GM12878 (cell line): ENCODE results near the gene CFAP97D2. TPM values are rescaled to one million over a fixed set of nuclear protein-coding genes. Genes with fewer than 3 reads are reported as not detected.

Experiments used
- ATAC-seq: fragments of 200-7000 bp; cut with Tn5 transposase; 3 replicates; pipeline ENCODE4 v1.9.1; 2020; ENCODE audit warnings: mild to moderate bottlenecking, moderate library complexity
- BruUV-seq: library from RNA; stranded (reverse); fragments of 400-500 nt; replicated peaks from 2 replicates; lab custom pipeline; 2021; lab: Mats Ljungman, UMichigan
- CTCF ChIA-PET: fragments of 300-600 bp; sonication (Branson Sonifier 250); formaldehyde crosslinking; extraction: SDS; loops from one replicate; lab custom pipeline; 2021; ENCODE audit warnings: inconsistent platforms; lab: Yijun Ruan, JAX
- POLR2A ChIA-PET: fragments of 350-600 bp; formaldehyde crosslinking; extraction: SDS; loops from one replicate; lab custom pipeline; 2021; ENCODE audit warnings: inconsistent platforms; lab: Charles Lee
- RAD21 ChIA-PET: fragments of 300-600 bp; sonication (Branson Sonifier 250); formaldehyde crosslinking; loops from one replicate; lab custom pipeline; 2023; ENCODE audit warnings: antibody characterized with exemption; ENCODE audit not compliant: unreplicated experiment; lab: Charles Lee
- SMC1A ChIA-PET: fragments of 300-600 bp; sonication (Branson Sonifier 250); formaldehyde crosslinking; loops from one replicate; lab custom pipeline; 2023; ENCODE audit not compliant: unreplicated experiment, uncharacterized antibody; lab: Charles Lee
- DNase-seq: peaks from one replicate; pipeline ENCODE4 v3.0.0-alpha.2; 2011; ENCODE audit warnings: low read depth, low spot score
- FAIRE-seq: peaks from 3 replicates; lab custom pipeline; 2011; peaks lifted over from hg19 to GRCh38; lab: Jason Lieb, UNC
- H2AFZ ChIP-seq: 2 replicates; pipeline ENCODE4 v1.6.0; 2011; ENCODE audit warnings: low read depth, low read length, control low read depth; ENCODE audit not compliant: control insufficient read depth
- H3K27ac ChIP-seq: 2 replicates; pipeline ENCODE4 v1.5.1; 2011; ENCODE audit warnings: control low read depth; ENCODE audit not compliant: control insufficient read depth, insufficient read depth
- H3K27me3 ChIP-seq, 2 experiments: replicated peaks in 1 of 2; 2 replicates each; pipeline versions ENCODE4 v1.6.0 to v1.6.1; 2011; ENCODE audit warnings: low read length in 1 of 2; ENCODE audit not compliant: control insufficient read depth in 2 of 2, insufficient read depth in 2 of 2
- H3K36me3 ChIP-seq, 2 experiments: 2 replicates each; pipeline ENCODE4 v1.5.1; 2011; ENCODE audit warnings: low read length in 1 of 2; ENCODE audit not compliant: control insufficient read depth in 2 of 2, insufficient read depth in 2 of 2
- H3K4me1 ChIP-seq: 2 replicates; pipeline ENCODE4 v1.6.1; 2011; ENCODE audit warnings: mild to moderate bottlenecking, low read length, moderate library complexity, mixed read lengths; ENCODE audit not compliant: control insufficient read depth, insufficient read depth
- H3K4me2 ChIP-seq: 2 replicates; pipeline ENCODE4 v1.6.0; 2011; ENCODE audit warnings: control low read depth; ENCODE audit not compliant: control insufficient read depth, insufficient read depth
- H3K4me3 ChIP-seq: fragments of 200-600 bp; sonication (generic); 2 replicates; pipeline ENCODE4 v1.5.1; 2016
- H3K79me2 ChIP-seq: 2 replicates; pipeline ENCODE4 v1.6.0; 2011; ENCODE audit warnings: low read length; ENCODE audit not compliant: control insufficient read depth, insufficient read depth
- H3K9ac ChIP-seq: 2 replicates; pipeline ENCODE4 v1.8.0; 2011; ENCODE audit warnings: low read length, control low read depth, mixed read lengths; ENCODE audit not compliant: control insufficient read depth, insufficient read depth
- H3K9me3 ChIP-seq: replicated peaks from 3 replicates; pipeline ENCODE4 v1.5.1; 2011; ENCODE audit warnings: mild to moderate bottlenecking, low read length; ENCODE audit not compliant: control insufficient read depth, insufficient read depth
- H4K20me1 ChIP-seq: 2 replicates; pipeline ENCODE4 v1.6.0; 2011; ENCODE audit not compliant: control insufficient read depth, insufficient read depth
- ASH2L ChIP-seq: fragments of 300-600, 200-600 bp; sonication (generic); IDR thresholded peaks from 2 replicates; pipeline ENCODE4 v1.6.1; 2017; ENCODE audit warnings: low read depth, mild to moderate bottlenecking, borderline replicate concordance
- CHD4 ChIP-seq: fragments of 200-600 bp; sonication (generic); IDR thresholded peaks from 2 replicates; pipeline ENCODE4 v1.6.1; 2016; ENCODE audit warnings: mild to moderate bottlenecking
- CREM ChIP-seq: IDR thresholded peaks from 2 replicates; pipeline ENCODE4 v1.6.1; 2014; ENCODE audit warnings: antibody characterized with exemption, low read depth
- IKZF1 ChIP-seq: fragments of 450-650 bp; conservative IDR thresholded peaks from 2 replicates; pipeline ENCODE4 v1.6.1; 2017; ENCODE audit warnings: antibody characterized with exemption, mild to moderate bottlenecking
- KAT2A ChIP-seq: conservative IDR thresholded peaks from 2 replicates; pipeline ENCODE4 v1.6.1; 2011; ENCODE audit warnings: low read depth, low read length; ENCODE audit not compliant: control insufficient read depth
- KDM1A ChIP-seq: fragments of 200-600 bp; sonication (generic); IDR thresholded peaks from 2 replicates; pipeline ENCODE4 v1.6.1; 2016; ENCODE audit warnings: borderline replicate concordance
- MEF2B ChIP-seq: fragments of 450-650 bp; IDR thresholded peaks from 2 replicates; pipeline ENCODE4 v1.6.1; 2018; ENCODE audit warnings: mild to moderate bottlenecking, moderate library complexity; ENCODE audit not compliant: partially characterized antibody, poor library complexity, severe bottlenecking
- MTA2 ChIP-seq: fragments of 450-650 bp; IDR thresholded peaks from 2 replicates; pipeline ENCODE4 v1.6.1; 2016; ENCODE audit warnings: low read depth, mild to moderate bottlenecking, moderate library complexity
- WRNIP1 ChIP-seq: IDR thresholded peaks from 2 replicates; pipeline ENCODE4 v1.6.1; 2011; ENCODE audit warnings: low read depth, low read length, improper control_type of control experiment, borderline replicate concordance
- WGBS: methylation state at CpG from one replicate; pipeline ENCODE4 v1.1.6; 2016; ENCODE audit warnings: low lambda C conversion rate; ENCODE audit not compliant: insufficient replicate concordance, insufficient coverage; ENCODE audit errors: missing lambda C conversion rate; 5-methylcytosine and 5-hydroxymethylcytosine counted together
- in situ Hi-C: fragments of 300-500 bp; cut with MboI; formaldehyde crosslinking; loops from 9 replicates; pipeline ENCODE4 v1.14.3; 2018; ENCODE audit warnings: mixed read lengths
- intact Hi-C: fragments of 100-400 bp; cut with micrococcal nuclease; formaldehyde crosslinking; loops from one replicate; pipeline ENCODE4 v1.14.2; 2022; ENCODE audit not compliant: unreplicated experiment
- polyA plus RNA-seq, 11 experiments: library from polyadenylated mRNA; depleted of rRNA in 4 of 11; unstranded in 6 of 11; stranded (reverse) in 5 of 11; fragments of >200 nt; fragmentation: Nextera tagmentation in 4 of 11; fragmentation: Illumina TruSeq in 1 of 11; extraction: Ambion mirVana in 4 of 11; extraction: Trizol in 1 of 11; gene quantifications; 1 replicate in 1 of 11; 2 replicates in 10 of 11; pipeline versions ENCODE4 v1.2.1 to v1.2.3, GENCODE V29; 2011 to 2016; ENCODE audit warnings: inconsistent platforms in 2 of 11, missing spikeins in 2 of 11, low read depth in 1 of 11
- total RNA-seq, 4 experiments: library from RNA; depleted of rRNA in 3 of 4; stranded (reverse); fragments of >200 nt in 3 of 4; fragmentation: Illumina TruSeq in 1 of 4; extraction: Trizol in 1 of 4; gene quantifications; 2 replicates each; pipeline versions ENCODE4 v1.2.1 to v1.2.3, GENCODE V29; 2013 to 2021
- TF ChIP-seq, protein P1 (sequence below): fragments of 450-650 bp; IDR thresholded peaks from 2 replicates; pipeline ENCODE4 v1.6.1; 2016; ENCODE audit warnings: mild to moderate bottlenecking
- TF ChIP-seq, protein P2 (sequence below): fragments of 450-650 bp; IDR thresholded peaks from 2 replicates; pipeline ENCODE4 v1.6.1; 2016; ENCODE audit warnings: mild to moderate bottlenecking
- TF ChIP-seq, protein P3 (sequence below): fragments of 150-350 bp; IDR thresholded peaks from 2 replicates; pipeline ENCODE4 v1.6.1; 2016; ENCODE audit warnings: low read depth, low read length
- TF ChIP-seq, protein P4 (sequence below): IDR thresholded peaks from 2 replicates; pipeline ENCODE4 v1.6.1; 2011; ENCODE audit warnings: borderline replicate concordance, low read depth, mild to moderate bottlenecking, moderate library complexity, low read length; ENCODE audit not compliant: insufficient read depth, poor library complexity, severe bottlenecking
- TF ChIP-seq, protein P5 (sequence below): fragments of 450-650 bp; IDR thresholded peaks from 2 replicates; pipeline ENCODE4 v1.6.1; 2017; ENCODE audit warnings: antibody characterized with exemption, mild to moderate bottlenecking, moderate library complexity

Gene CFAP97D2
- total and polyA plus RNA-seq, 10 of the 15 experiments (the other 5 are each of a cell fraction or from before 2014, with no cell fraction given), result not detected

DNA sequence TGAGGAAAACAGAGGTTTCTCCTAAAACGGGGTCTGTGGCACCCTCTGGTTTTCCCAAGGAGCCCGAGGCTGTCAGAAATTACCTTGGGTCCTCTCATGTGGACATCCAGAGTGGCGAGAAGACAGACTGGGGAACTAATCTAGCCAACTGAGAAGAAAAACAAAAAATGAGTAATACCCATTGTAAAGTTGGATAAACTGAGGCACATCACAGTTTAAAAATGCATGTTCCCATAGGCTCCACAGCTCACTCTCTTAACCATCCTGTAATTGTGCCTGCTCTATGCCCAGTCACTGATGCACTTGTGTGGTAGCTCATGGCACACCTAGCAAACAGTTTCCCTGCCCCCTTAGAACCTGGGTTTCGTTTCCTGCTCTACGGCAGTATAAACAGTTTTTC, 87.2 kb downstream of the CFAP97D2 start:
- no peak overlapping the region for H3K9ac ChIP-seq
- H3K4me3 ChIP-seq, result no peak overlapping the region
- DNase-seq, result no peak
- WGBS, result 81% methylated on average over 5 of the region's 5 CpGs
- peaks cover 29% of the 10 kb centered on the region for H3K4me1 ChIP-seq
- no peaks in the 10 kb centered on the region for H3K27me3 ChIP-seq
- no peak overlapping the region for H3K4me2 ChIP-seq
- in situ Hi-C loops, result no loop called here
- ChIA-PET POLR2A (interaction anchor here (0.7 kb wide), 1 partner anchor 463 kb away, joined by 3 read pairs; no protein-coding TSS in a partner anchor), RAD21 (no interaction called here), SMC1A (interaction anchor here (1.5 kb wide), 1 partner anchor 27 kb away, joined by 3 read pairs; no protein-coding TSS in a partner anchor), CTCF (interaction anchor here (0.6 to 0.7 kb wide), 2 partner anchors 15 to 76 kb away, joined by 3 to 4 read pairs; partner anchors contain the start of gene UPF3A)
- H2AFZ ChIP-seq, result no peak overlapping the region
- H3K9me3 ChIP-seq, result peaks cover 7% of the 10 kb centered on the region; the same call in 2 of the 3 replicates
- intact Hi-C loops, result no loop called here
- H3K79me2 ChIP-seq, result peaks cover 2% of the 10 kb centered on the region; the same call in 1 of the 2 replicates
- FAIRE-seq, result no peak
- peaks cover 9 to 23% of the 10 kb centered on the region in 2 experiments for H3K36me3 ChIP-seq
- no peak for ATAC-seq
- no peak overlapping the region for H3K27ac ChIP-seq
- no peaks in the 10 kb centered on the region for H4K20me1 ChIP-seq
- BruUV-seq, result no TSS peak
- TF ChIP-seq WRNIP1 (no peak), MTA2 (no peak), MEF2B (no peak), IKZF1 (no peak), KAT2A (no peak), CHD4 (no peak), ASH2L (no peak), CREM (no peak), KDM1A (no peak)
- TF ChIP-seq, protein P1, sequence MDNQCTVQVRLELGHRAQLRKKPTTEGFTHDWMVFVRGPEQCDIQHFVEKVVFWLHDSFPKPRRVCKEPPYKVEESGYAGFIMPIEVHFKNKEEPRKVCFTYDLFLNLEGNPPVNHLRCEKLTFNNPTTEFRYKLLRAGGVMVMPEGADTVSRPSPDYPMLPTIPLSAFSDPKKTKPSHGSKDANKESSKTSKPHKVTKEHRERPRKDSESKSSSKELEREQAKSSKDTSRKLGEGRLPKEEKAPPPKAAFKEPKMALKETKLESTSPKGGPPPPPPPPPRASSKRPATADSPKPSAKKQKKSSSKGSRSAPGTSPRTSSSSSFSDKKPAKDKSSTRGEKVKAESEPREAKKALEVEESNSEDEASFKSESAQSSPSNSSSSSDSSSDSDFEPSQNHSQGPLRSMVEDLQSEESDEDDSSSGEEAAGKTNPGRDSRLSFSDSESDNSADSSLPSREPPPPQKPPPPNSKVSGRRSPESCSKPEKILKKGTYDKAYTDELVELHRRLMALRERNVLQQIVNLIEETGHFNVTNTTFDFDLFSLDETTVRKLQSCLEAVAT, result no peak
- TF ChIP-seq, protein P2, sequence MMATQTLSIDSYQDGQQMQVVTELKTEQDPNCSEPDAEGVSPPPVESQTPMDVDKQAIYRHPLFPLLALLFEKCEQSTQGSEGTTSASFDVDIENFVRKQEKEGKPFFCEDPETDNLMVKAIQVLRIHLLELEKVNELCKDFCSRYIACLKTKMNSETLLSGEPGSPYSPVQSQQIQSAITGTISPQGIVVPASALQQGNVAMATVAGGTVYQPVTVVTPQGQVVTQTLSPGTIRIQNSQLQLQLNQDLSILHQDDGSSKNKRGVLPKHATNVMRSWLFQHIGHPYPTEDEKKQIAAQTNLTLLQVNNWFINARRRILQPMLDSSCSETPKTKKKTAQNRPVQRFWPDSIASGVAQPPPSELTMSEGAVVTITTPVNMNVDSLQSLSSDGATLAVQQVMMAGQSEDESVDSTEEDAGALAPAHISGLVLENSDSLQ, result no peak
- TF ChIP-seq, protein P3, sequence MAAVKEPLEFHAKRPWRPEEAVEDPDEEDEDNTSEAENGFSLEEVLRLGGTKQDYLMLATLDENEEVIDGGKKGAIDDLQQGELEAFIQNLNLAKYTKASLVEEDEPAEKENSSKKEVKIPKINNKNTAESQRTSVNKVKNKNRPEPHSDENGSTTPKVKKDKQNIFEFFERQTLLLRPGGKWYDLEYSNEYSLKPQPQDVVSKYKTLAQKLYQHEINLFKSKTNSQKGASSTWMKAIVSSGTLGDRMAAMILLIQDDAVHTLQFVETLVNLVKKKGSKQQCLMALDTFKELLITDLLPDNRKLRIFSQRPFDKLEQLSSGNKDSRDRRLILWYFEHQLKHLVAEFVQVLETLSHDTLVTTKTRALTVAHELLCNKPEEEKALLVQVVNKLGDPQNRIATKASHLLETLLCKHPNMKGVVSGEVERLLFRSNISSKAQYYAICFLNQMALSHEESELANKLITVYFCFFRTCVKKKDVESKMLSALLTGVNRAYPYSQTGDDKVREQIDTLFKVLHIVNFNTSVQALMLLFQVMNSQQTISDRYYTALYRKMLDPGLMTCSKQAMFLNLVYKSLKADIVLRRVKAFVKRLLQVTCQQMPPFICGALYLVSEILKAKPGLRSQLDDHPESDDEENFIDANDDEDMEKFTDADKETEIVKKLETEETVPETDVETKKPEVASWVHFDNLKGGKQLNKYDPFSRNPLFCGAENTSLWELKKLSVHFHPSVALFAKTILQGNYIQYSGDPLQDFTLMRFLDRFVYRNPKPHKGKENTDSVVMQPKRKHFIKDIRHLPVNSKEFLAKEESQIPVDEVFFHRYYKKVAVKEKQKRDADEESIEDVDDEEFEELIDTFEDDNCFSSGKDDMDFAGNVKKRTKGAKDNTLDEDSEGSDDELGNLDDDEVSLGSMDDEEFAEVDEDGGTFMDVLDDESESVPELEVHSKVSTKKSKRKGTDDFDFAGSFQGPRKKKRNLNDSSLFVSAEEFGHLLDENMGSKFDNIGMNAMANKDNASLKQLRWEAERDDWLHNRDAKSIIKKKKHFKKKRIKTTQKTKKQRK, result no peak
- TF ChIP-seq, protein P4, sequence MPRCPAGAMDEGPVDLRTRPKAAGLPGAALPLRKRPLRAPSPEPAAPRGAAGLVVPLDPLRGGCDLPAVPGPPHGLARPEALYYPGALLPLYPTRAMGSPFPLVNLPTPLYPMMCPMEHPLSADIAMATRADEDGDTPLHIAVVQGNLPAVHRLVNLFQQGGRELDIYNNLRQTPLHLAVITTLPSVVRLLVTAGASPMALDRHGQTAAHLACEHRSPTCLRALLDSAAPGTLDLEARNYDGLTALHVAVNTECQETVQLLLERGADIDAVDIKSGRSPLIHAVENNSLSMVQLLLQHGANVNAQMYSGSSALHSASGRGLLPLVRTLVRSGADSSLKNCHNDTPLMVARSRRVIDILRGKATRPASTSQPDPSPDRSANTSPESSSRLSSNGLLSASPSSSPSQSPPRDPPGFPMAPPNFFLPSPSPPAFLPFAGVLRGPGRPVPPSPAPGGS, result no peak
- TF ChIP-seq, protein P5, sequence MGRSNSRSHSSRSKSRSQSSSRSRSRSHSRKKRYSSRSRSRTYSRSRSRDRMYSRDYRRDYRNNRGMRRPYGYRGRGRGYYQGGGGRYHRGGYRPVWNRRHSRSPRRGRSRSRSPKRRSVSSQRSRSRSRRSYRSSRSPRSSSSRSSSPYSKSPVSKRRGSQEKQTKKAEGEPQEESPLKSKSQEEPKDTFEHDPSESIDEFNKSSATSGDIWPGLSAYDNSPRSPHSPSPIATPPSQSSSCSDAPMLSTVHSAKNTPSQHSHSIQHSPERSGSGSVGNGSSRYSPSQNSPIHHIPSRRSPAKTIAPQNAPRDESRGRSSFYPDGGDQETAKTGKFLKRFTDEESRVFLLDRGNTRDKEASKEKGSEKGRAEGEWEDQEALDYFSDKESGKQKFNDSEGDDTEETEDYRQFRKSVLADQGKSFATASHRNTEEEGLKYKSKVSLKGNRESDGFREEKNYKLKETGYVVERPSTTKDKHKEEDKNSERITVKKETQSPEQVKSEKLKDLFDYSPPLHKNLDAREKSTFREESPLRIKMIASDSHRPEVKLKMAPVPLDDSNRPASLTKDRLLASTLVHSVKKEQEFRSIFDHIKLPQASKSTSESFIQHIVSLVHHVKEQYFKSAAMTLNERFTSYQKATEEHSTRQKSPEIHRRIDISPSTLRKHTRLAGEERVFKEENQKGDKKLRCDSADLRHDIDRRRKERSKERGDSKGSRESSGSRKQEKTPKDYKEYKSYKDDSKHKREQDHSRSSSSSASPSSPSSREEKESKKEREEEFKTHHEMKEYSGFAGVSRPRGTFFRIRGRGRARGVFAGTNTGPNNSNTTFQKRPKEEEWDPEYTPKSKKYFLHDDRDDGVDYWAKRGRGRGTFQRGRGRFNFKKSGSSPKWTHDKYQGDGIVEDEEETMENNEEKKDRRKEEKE, result no peak
